HepG2 (cell line): ENCODE data around the gene FER1L5. TPM values are rescaled to one million over a fixed set of nuclear protein-coding genes. Genes with fewer than 3 reads are reported as not detected.

ENCODE experiments used
- ATAC-seq: fragments of 200-7000 bp; cut with Tn5 transposase; 3 replicates; pipeline ENCODE4 v1.9.1; 2020; ENCODE audit warnings: mild to moderate bottlenecking, moderate library complexity
- BruUV-seq: library from RNA; stranded (reverse); fragments of 400-500 nt; replicated peaks from 2 replicates; lab custom pipeline; 2021; lab: Mats Ljungman, UMichigan
- CTCF ChIA-PET: fragments of 300-600 bp; formaldehyde crosslinking; extraction: SDS; loops from one replicate; lab custom pipeline; 2021; ENCODE audit warnings: low total read pairs, inconsistent platforms, low intra/inter-chr PET ratio; lab: Yijun Ruan, JAX
- POLR2A ChIA-PET: fragments of 350-600 bp; sonication (Branson Sonifier 250); formaldehyde crosslinking; loops from one replicate; lab custom pipeline; 2020; ENCODE audit warnings: antibody characterized with exemption, inconsistent platforms; lab: Yijun Ruan, JAX
- DNase-seq: peaks from one replicate; pipeline ENCODE4 v3.0.0-alpha.2; 2015; ENCODE audit warnings: low spot score
- FAIRE-seq: peaks from 3 replicates; lab custom pipeline; 2011; peaks lifted over from hg19 to GRCh38; lab: Jason Lieb, UNC
- H2AFZ ChIP-seq: one replicate; pipeline ENCODE4 v1.6.1; 2011; ENCODE audit warnings: low read length, inconsistent platforms
- H3K27ac ChIP-seq: fragments of 300-600 bp; 3 replicates; pipeline ENCODE4 v1.8.0; 2011; ENCODE audit warnings: mixed run types, mild to moderate bottlenecking, mixed read lengths, low read length, inconsistent platforms; ENCODE audit not compliant: insufficient read depth; ENCODE audit errors: extremely low read length
- H3K27me3 ChIP-seq, 2 experiments: fragments of 200-600 bp in 1 of 2; 2 replicates in 1 of 2; 3 replicates in 1 of 2; pipeline versions ENCODE4 v1.6.0 to v1.8.0; 2011; ENCODE audit warnings: low read length in 2 of 2, mild to moderate bottlenecking in 2 of 2, moderate library complexity in 2 of 2, inconsistent platforms in 1 of 2; ENCODE audit not compliant: insufficient read depth in 2 of 2, control insufficient read depth in 1 of 2
- H3K36me3 ChIP-seq, 2 experiments: fragments of 200-600 bp in 1 of 2; replicated peaks in 1 of 2; 2 replicates in 1 of 2; 3 replicates in 1 of 2; pipeline versions ENCODE4 v1.5.1 to v1.8.0; 2011; ENCODE audit warnings: low read length in 2 of 2, inconsistent platforms in 1 of 2; ENCODE audit not compliant: insufficient read depth in 2 of 2, control insufficient read depth in 1 of 2
- H3K4me1 ChIP-seq: 2 replicates; pipeline ENCODE4 v1.5.1; 2012; ENCODE audit warnings: low read length, inconsistent platforms; ENCODE audit not compliant: insufficient read depth
- H3K4me2 ChIP-seq: 2 replicates; pipeline ENCODE4 v1.6.0; 2011; ENCODE audit warnings: low read depth, low read length, inconsistent platforms
- H3K4me3 ChIP-seq, 3 experiments: fragments of 200-600 bp in 1 of 3; sonication (generic), shearing (Covaris generic) in 1 of 3; replicated peaks in 1 of 3; 2 replicates each; pipeline ENCODE4 v1.5.1; 2011 to 2016; ENCODE audit warnings: low read length in 3 of 3, inconsistent platforms in 2 of 3, low read depth in 2 of 3, mild to moderate bottlenecking in 2 of 3, control low read depth in 1 of 3, mixed read lengths in 1 of 3; ENCODE audit not compliant: insufficient read depth in 1 of 3
- H3K79me2 ChIP-seq: one replicate; pipeline ENCODE4 v1.6.1; 2011; ENCODE audit warnings: low read length, inconsistent platforms; ENCODE audit not compliant: insufficient read depth
- H3K9ac ChIP-seq: 2 replicates; pipeline ENCODE4 v1.6.0; 2011; ENCODE audit warnings: mild to moderate bottlenecking, low read depth, low read length, inconsistent platforms; ENCODE audit not compliant: insufficient read depth
- H3K9me3 ChIP-seq: 2 replicates; pipeline ENCODE4 v1.5.1; 2012; ENCODE audit warnings: mild to moderate bottlenecking, low read length
- H4K20me1 ChIP-seq: 2 replicates; pipeline ENCODE4 v1.6.0; 2011; ENCODE audit warnings: inconsistent platforms, mild to moderate bottlenecking, low read length, moderate library complexity; ENCODE audit not compliant: insufficient read depth
- ARID3A ChIP-seq: IDR thresholded peaks from 2 replicates; pipeline ENCODE4 v1.6.1; 2012; ENCODE audit warnings: low read depth, low read length, improper control_type of control experiment
- EZH2 ChIP-seq: conservative IDR thresholded peaks from 2 replicates; pipeline ENCODE4 v1.6.1; 2012; ENCODE audit warnings: mild to moderate bottlenecking, low read depth, low read length, moderate library complexity
- HDAC2 ChIP-seq: sonication (generic); formaldehyde crosslinking; IDR thresholded peaks from 2 replicates; pipeline ENCODE4 v1.4.0; 2020; ENCODE audit warnings: missing genetic modification reagents
- HMGA1 ChIP-seq: sonication (generic); formaldehyde crosslinking; conservative IDR thresholded peaks from 2 replicates; pipeline ENCODE4 v1.4.0; 2020; ENCODE audit warnings: missing genetic modification reagents
- KDM5B ChIP-seq: sonication (generic); formaldehyde crosslinking; IDR thresholded peaks from 2 replicates; pipeline ENCODE4 v1.4.0; 2020; ENCODE audit warnings: missing genetic modification reagents, mild to moderate bottlenecking, borderline replicate concordance
- NFE2L2 ChIP-seq: fragments of 150-350 bp; IDR thresholded peaks from 2 replicates; pipeline ENCODE4 v1.6.1; 2014; ENCODE audit warnings: low read length
- PRDM4 ChIP-seq: sonication (generic); formaldehyde crosslinking; IDR thresholded peaks from 2 replicates; pipeline ENCODE4 v1.9.0; 2021; ENCODE audit warnings: missing genetic modification reagents, borderline replicate concordance
- RFXAP ChIP-seq: sonication (generic); formaldehyde crosslinking; IDR thresholded peaks from 2 replicates; pipeline ENCODE4 v1.4.0; 2020; ENCODE audit warnings: missing genetic modification reagents, borderline replicate concordance
- SMAD3 ChIP-seq: sonication (generic); formaldehyde crosslinking; IDR thresholded peaks from 2 replicates; pipeline ENCODE4 v1.4.0; 2020; ENCODE audit warnings: missing genetic modification reagents
- SUZ12 ChIP-seq: fragments of 150-350 bp; IDR thresholded peaks from 2 replicates; pipeline ENCODE4 v1.6.1; 2014; ENCODE audit warnings: low read depth, low read length
- USF2 ChIP-seq, 2 experiments: sonication (generic) in 1 of 2; formaldehyde crosslinking in 1 of 2; IDR thresholded peaks; 2 replicates each; pipeline versions ENCODE4 v1.5.1 to v1.6.1; 2011 to 2020; ENCODE audit warnings: borderline replicate concordance in 1 of 2, low read depth in 1 of 2, low read length in 1 of 2, mild to moderate bottlenecking in 1 of 2, missing genetic modification reagents in 1 of 2, moderate library complexity in 1 of 2
- ZFP82 ChIP-seq: sonication (generic); formaldehyde crosslinking; IDR thresholded peaks from 2 replicates; pipeline ENCODE4 v1.5.1; 2020; ENCODE audit warnings: mild to moderate bottlenecking, missing genetic modification reagents, borderline replicate concordance
- ZNF414 ChIP-seq: sonication (generic); formaldehyde crosslinking; IDR thresholded peaks from 2 replicates; pipeline ENCODE4 v1.5.0; 2020; ENCODE audit warnings: missing genetic modification reagents
- ZNF615 ChIP-seq: sonication (generic); formaldehyde crosslinking; IDR thresholded peaks from 2 replicates; pipeline ENCODE4 v1.5.0; 2020; ENCODE audit warnings: mild to moderate bottlenecking, missing genetic modification reagents, borderline replicate concordance
- WGBS: methylation state at CpG from one replicate; pipeline ENCODE4 v1.1.6; 2017; ENCODE audit warnings: low lambda C conversion rate; 5-methylcytosine and 5-hydroxymethylcytosine counted together
- in situ Hi-C: cut with HindIII; loops from 2 replicates; pipeline ENCODE4 v1.10.0; 2017; ENCODE audit warnings: low pct_unique_long_range_greater_than_20kb; ENCODE audit not compliant: extremely low pct_ligation_motif_present
- intact Hi-C: fragments of 100-400 bp; cut with micrococcal nuclease; formaldehyde crosslinking; loops from one replicate; pipeline ENCODE4 v1.10.0; 2022; ENCODE audit not compliant: unreplicated experiment
- polyA plus RNA-seq, 8 experiments: library from polyadenylated mRNA; depleted of rRNA in 3 of 8; stranded (reverse) in 7 of 8; unstranded in 1 of 8; fragments of >200 nt; fragmentation: Illumina TruSeq in 4 of 8; extraction: Trizol in 4 of 8; gene quantifications; 2 replicates each; pipeline versions ENCODE4 v1.2.1 to v1.2.3, GENCODE V29; 2011 to 2016; ENCODE audit warnings: low read depth in 4 of 8, missing spikeins in 1 of 8, mixed read lengths in 1 of 8; ENCODE audit not compliant: insufficient read depth in 1 of 8
- total RNA-seq, 5 experiments: library from RNA; depleted of rRNA; stranded (reverse); fragments of >200 nt; fragmentation: Illumina TruSeq; extraction: Trizol; gene quantifications; 2 replicates each; pipeline ENCODE4 v1.2.3, GENCODE V29; 2016; ENCODE audit warnings: low read depth in 1 of 5

Gene FER1L5
- total and polyA plus RNA-seq, 2 of the 13 experiments (the other 11 are each of a cell fraction or from before 2014, with no cell fraction given) = 0.02 to 0.08 TPM

- TF ChIP-seq HDAC2 (no peak), NFE2L2 (no peak), SMAD3 (no peak), EZH2 (no peak), ZNF615 (CRISPR knock-in tag) (no peak), ARID3A (no peak)
Measured at GRCh38 chr2:96699021-96699420, 56.5 kb downstream of the FER1L5 start (continued).

GRCh38 chr2:96699621-96700020 lies 57.1 kb downstream of the FER1L5 start:
- peaks cover 0 to 6% of the 10 kb centered on the region in 2 experiments; a peak in 1 of 5 replicates for H3K36me3 ChIP-seq
- FAIRE-seq (no peak), ATAC-seq (no peak), DNase-seq (no peak)
- no peak overlapping the region for H3K4me3 ChIP-seq
- no peaks in the 10 kb centered on the region for H3K9me3 ChIP-seq
- no TSS peak for BruUV-seq
- no peaks in the 10 kb centered on the region; the same call in 1 of the 2 replicates for H4K20me1 ChIP-seq
- no peaks in the 10 kb centered on the region for H3K4me1 ChIP-seq
- in situ Hi-C loops (no loop called here), intact Hi-C loops (no loop called here)
- H3K4me2 ChIP-seq = no peak overlapping the region
- H2AFZ ChIP-seq = no peak overlapping the region
- H3K27me3 ChIP-seq = no peaks in the 10 kb centered on the region
- no peak overlapping the region for H3K9ac ChIP-seq
- ChIA-PET POLR2A (interaction anchor here (0.9 kb wide), 1 partner anchor 16 kb away, joined by 4 read pairs; no protein-coding TSS in a partner anchor), CTCF (no interaction called here)
- H3K27ac ChIP-seq = no peak overlapping the region
- 77% methylated on average over 7 of the region's 9 CpGs for WGBS
- H3K79me2 ChIP-seq = no peaks in the 10 kb centered on the region
- TF ChIP-seq USF2 (IDR thresholded peaks at IDR 0.05; ENCODE audit: low read depth, low read length) (no peak), USF2 (CRISPR knock-in tag; IDR thresholded peaks at IDR 0.05; ENCODE audit: borderline replicate concordance) (no peak), RFXAP (CRISPR knock-in tag) (no peak), KDM5B (CRISPR knock-in tag) (no peak), ZNF414 (CRISPR knock-in tag) (no peak), ZFP82 (CRISPR knock-in tag) (no peak), SUZ12 (no peak), HMGA1 (no peak), PRDM4 (CRISPR knock-in tag) (no peak)
